NCI-H1048 (cell line): ENCODE data around the gene DCUN1D2.
"Not testable (repeated sequence)": the region's sequence is repeated elsewhere in the genome, so short reads cannot be mapped to it uniquely, and the experiment has no call there.

Experiments
- DNase-seq: peaks from one replicate; lab custom pipeline; 2025; lab: John Stamatoyannopoulos, UW

DCUN1D2 gene

GRCh38 chr13:113445791-113446487, 44.6 kb downstream of the DCUN1D2 start:
- DNase-seq: no peak

GRCh38 chr13:113443991-113444390, 46.5 kb downstream of the DCUN1D2 start:
- no peak for DNase-seq

GRCh38 chr13:113442985-113443362, 47.5 kb downstream of the DCUN1D2 start:
- DNase-seq: no peak

GRCh38 chr13:113442354-113442984, 48.0 kb downstream of the DCUN1D2 start:
- DNase-seq: no peak

GRCh38 chr13:113441661-113442060, 48.9 kb downstream of the DCUN1D2 start:
- DNase-seq: no peak

- DNase-seq: no peak
Observed at GRCh38 chr13:113437408-113438010, 53.0 kb downstream of the DCUN1D2 start.

- DNase-seq: not testable (repeated sequence)
Observed at GRCh38 chr13:113436866-113437265, 53.6 kb downstream of the DCUN1D2 start.

GRCh38 chr13:113435907-113436306, 54.6 kb downstream of the DCUN1D2 start:
- not testable (repeated sequence) for DNase-seq

GRCh38 chr13:113433391-113433916, 57.1 kb downstream of the DCUN1D2 start:
- DNase-seq: no peak

- DNase-seq: no peak
Observed at GRCh38 chr13:113432506-113433270, 57.8 kb downstream of the DCUN1D2 start.

- no peak for DNase-seq
Observed at GRCh38 chr13:113431171-113431570, 59.3 kb downstream of the DCUN1D2 start.

GRCh38 chr13:113430378-113431110, 60.0 kb downstream of the DCUN1D2 start:
- no peak for DNase-seq

- DNase-seq: no peak
Observed at GRCh38 chr13:113429608-113429985, 60.9 kb downstream of the DCUN1D2 start.

GRCh38 chr13:113428871-113429607, 61.5 kb downstream of the DCUN1D2 start:
- no peak for DNase-seq

GRCh38 chr13:113428469-113428865, 62.0 kb downstream of the DCUN1D2 start:
- DNase-seq: no peak

GRCh38 chr13:113427562-113428468, 62.7 kb downstream of the DCUN1D2 start:
- DNase-seq: no peak

- DNase-seq: no peak
Observed at GRCh38 chr13:113426591-113426986, 63.9 kb downstream of the DCUN1D2 start.

- no peak for DNase-seq
Observed at GRCh38 chr13:113425941-113426590, 64.4 kb downstream of the DCUN1D2 start.

GRCh38 chr13:113423520-113424163, 66.9 kb downstream of the DCUN1D2 start:
- no peak for DNase-seq
